ENCODE results near the gene PQBP1.

PQBP1 gene

GRCh38 chrX:48910926-48911411 is 13.2 kb downstream of the PQBP1 start:
- H3K4me3 Mint-ChIP-seq: peak overlapping the region; percentile 91 to 92
- peaks cover 54% of the 10 kb centered on the region for H3K4me1 Mint-ChIP-seq
- no peak for DNase-seq
- no peaks in the 10 kb centered on the region for H3K27me3 Mint-ChIP-seq
- H3K9me3 Mint-ChIP-seq: no peaks in the 10 kb centered on the region
- ATAC-seq: peak; percentile 6
- peak overlapping the region; percentile 94 for H3K27ac Mint-ChIP-seq

GRCh38 chrX:48911412-48912182 is 13.9 kb downstream of the PQBP1 start, which contains the start of gene SLC35A2:
Gene SLC35A2 (minus strand): TSS chrX:48911646. CDS start chrX:48911636, 10 bp downstream.
- Mint-ChIP-seq H3K27ac (peak within 1 kb of the TSS; percentile 94), H3K4me1 (peaks cover 54% of the 10 kb centered on the region), H3K4me3 (peak within 1 kb of the TSS; percentile 91 to 92), H3K27me3 (no peaks in the 10 kb centered on the region), H3K9me3 (no peaks in the 10 kb centered on the region)
- peak; percentile 83 to 90 for DNase-seq
- peak; percentile 76 for ATAC-seq

GRCh38 chrX:48913605-48914366 is 16.1 kb downstream of the PQBP1 start:
- Mint-ChIP-seq H3K27me3 (no peaks in the 10 kb centered on the region), H3K4me1 (peaks cover 62% of the 10 kb centered on the region), H3K9me3 (no peaks in the 10 kb centered on the region), H3K4me3 (peak overlapping the region; percentile 91 to 92), H3K27ac (peak overlapping the region; percentile 89 to 97)
- DNase-seq (no peak), ATAC-seq (no peak)

GRCh38 chrX:48914593-48915493 is 17.1 kb downstream of the PQBP1 start:
- H3K9me3 Mint-ChIP-seq: no peaks in the 10 kb centered on the region
- no peak for DNase-seq
- no peaks in the 10 kb centered on the region for H3K27me3 Mint-ChIP-seq
- peak overlapping the region; percentile 89 to 97 for H3K27ac Mint-ChIP-seq
- ATAC-seq: no peak
- peak overlapping the region; percentile 91 to 92 for H3K4me3 Mint-ChIP-seq
- peaks cover 62% of the 10 kb centered on the region for H3K4me1 Mint-ChIP-seq

- Mint-ChIP-seq H3K27ac (peak overlapping the region; percentile 98 to 99), H3K4me3 (peak overlapping the region; percentile 91 to 92), H3K27me3 (no peaks in the 10 kb centered on the region), H3K9me3 (no peaks in the 10 kb centered on the region), H3K4me1 (peaks cover 64% of the 10 kb centered on the region)
- DNase-seq: peak; percentile 85 to 93
- peak; percentile 56 for ATAC-seq
These were observed 19.6 kb downstream of the PQBP1 start for GRCh38 chrX:48917139-48918001.

GRCh38 chrX:48918301-48918642 is 20.5 kb downstream of the PQBP1 start:
- DNase-seq (no peak), ATAC-seq (no peak)
- no peaks in the 10 kb centered on the region for H3K9me3 Mint-ChIP-seq
- peak overlapping the region; percentile 91 to 92 for H3K4me3 Mint-ChIP-seq
- peaks cover 64% of the 10 kb centered on the region for H3K4me1 Mint-ChIP-seq
- H3K27ac Mint-ChIP-seq: peak overlapping the region; percentile 98 to 99
- no peaks in the 10 kb centered on the region for H3K27me3 Mint-ChIP-seq

- peak; percentile 88 to 94 for DNase-seq
- peaks cover 64% of the 10 kb centered on the region for H3K4me1 Mint-ChIP-seq
- peak within 1 kb of the TSS; percentile 91 to 92 for H3K4me3 Mint-ChIP-seq
- H3K27me3 Mint-ChIP-seq: no peaks in the 10 kb centered on the region
- peak within 1 kb of the TSS; percentile 98 to 99 for H3K27ac Mint-ChIP-seq
- ATAC-seq: peak; percentile 78
- no peaks in the 10 kb centered on the region for H3K9me3 Mint-ChIP-seq
These were observed 21.1 kb downstream of the PQBP1 start, which contains the start of gene PIM2 for GRCh38 chrX:48918643-48919340. Gene PIM2 (minus strand): TSS chrX:48919024. CDS start chrX:48918834, 190 bp downstream.

- ATAC-seq: peak; percentile 64
- peak overlapping the region; percentile 91 to 92 for H3K4me3 Mint-ChIP-seq
- DNase-seq: peak in 1 of 2 donors; percentile 75
- no peaks in the 10 kb centered on the region for H3K9me3 Mint-ChIP-seq
- no peaks in the 10 kb centered on the region for H3K27me3 Mint-ChIP-seq
- H3K27ac Mint-ChIP-seq: peak overlapping the region; percentile 98 to 99
- peaks cover 64% of the 10 kb centered on the region for H3K4me1 Mint-ChIP-seq
These were observed 21.7 kb downstream of the PQBP1 start for GRCh38 chrX:48919360-48919841.

- H3K27ac Mint-ChIP-seq: peak overlapping the region; percentile 98 to 99
- H3K4me3 Mint-ChIP-seq: peak overlapping the region; percentile 91 to 92
- peaks cover 62% of the 10 kb centered on the region for H3K4me1 Mint-ChIP-seq
- peak; percentile 22 for ATAC-seq
- peak in 1 of 2 donors; percentile 30 for DNase-seq
- H3K27me3 Mint-ChIP-seq: no peaks in the 10 kb centered on the region
- H3K9me3 Mint-ChIP-seq: no peaks in the 10 kb centered on the region
These were observed 22.4 kb downstream of the PQBP1 start for GRCh38 chrX:48919947-48920717.

GRCh38 chrX:48920718-48921104 is 23.0 kb downstream of the PQBP1 start:
- H3K9me3 Mint-ChIP-seq: no peaks in the 10 kb centered on the region
- DNase-seq (no peak), ATAC-seq (no peak)
- no peaks in the 10 kb centered on the region for H3K27me3 Mint-ChIP-seq
- H3K4me3 Mint-ChIP-seq: peak overlapping the region; percentile 91 to 92
- peaks cover 64% of the 10 kb centered on the region for H3K4me1 Mint-ChIP-seq
- H3K27ac Mint-ChIP-seq: peak overlapping the region; percentile 10 to 67

GRCh38 chrX:48923771-48924170 is 26.0 kb downstream of the PQBP1 start:
- Mint-ChIP-seq H3K27me3 (no peaks in the 10 kb centered on the region), H3K4me1 (peaks cover 67% of the 10 kb centered on the region)
- ATAC-seq: no peak

GRCh38 chrX:48924270-48924669 is 26.5 kb downstream of the PQBP1 start:
- peak; percentile 41 for ATAC-seq
- DNase-seq: peak in 1 of 2 donors; percentile 52
- no peaks in the 10 kb centered on the region for H3K27me3 Mint-ChIP-seq
- H3K27ac Mint-ChIP-seq: peak overlapping the region in 1 of 2 donors; percentile 90
- H3K9me3 Mint-ChIP-seq: no peaks in the 10 kb centered on the region
- H3K4me1 Mint-ChIP-seq: peaks cover 67% of the 10 kb centered on the region
- H3K4me3 Mint-ChIP-seq: peak overlapping the region; percentile 31 to 41

More at GRCh38 chrX:48923771-48924170, 26.0 kb downstream of the PQBP1 start:
- Mint-ChIP-seq H3K27ac (peak overlapping the region in 1 of 2 donors; percentile 90), H3K4me3 (peak overlapping the region; percentile 31 to 41), H3K9me3 (no peaks in the 10 kb centered on the region)
- DNase-seq: no peak

- no peak for ATAC-seq
- Mint-ChIP-seq H3K27ac (no peak overlapping the region), H3K4me1 (peaks cover 46% of the 10 kb centered on the region), H3K9me3 (no peaks in the 10 kb centered on the region), H3K27me3 (no peaks in the 10 kb centered on the region), H3K4me3 (no peak overlapping the region)
- no peak for DNase-seq
These were observed 29.4 kb downstream of the PQBP1 start for GRCh38 chrX:48927123-48927522.
